PFSK-1 (cell line): ENCODE results near the gene TXN.

Experiments
- FOXP2 ChIP-seq: optimal IDR thresholded peaks from 2 replicates; pipeline ENCODE3; 2011; ENCODE audit warnings: borderline replicate concordance, control low read depth, inconsistent platforms; ENCODE audit not compliant: insufficient read depth; ENCODE audit errors: extremely low read length, extremely low read depth
- POLR2AphosphoS5 ChIP-seq: IDR thresholded peaks from 2 replicates; pipeline ENCODE4 v1.6.1; 2012; ENCODE audit warnings: low read depth, mild to moderate bottlenecking, control low read depth, low read length, moderate library complexity
- TF ChIP-seq, protein P1 (sequence below), 2 experiments: IDR thresholded peaks; 2 replicates each; pipeline versions ENCODE4 v1.6.1 to v1.8.0; 2011 to 2012; ENCODE audit warnings: low read depth in 2 of 2, low read length in 2 of 2, control low read depth in 1 of 2, inconsistent platforms in 1 of 2, mild to moderate bottlenecking in 1 of 2, moderate library complexity in 1 of 2; ENCODE audit not compliant: insufficient read depth in 1 of 2

DNA sequence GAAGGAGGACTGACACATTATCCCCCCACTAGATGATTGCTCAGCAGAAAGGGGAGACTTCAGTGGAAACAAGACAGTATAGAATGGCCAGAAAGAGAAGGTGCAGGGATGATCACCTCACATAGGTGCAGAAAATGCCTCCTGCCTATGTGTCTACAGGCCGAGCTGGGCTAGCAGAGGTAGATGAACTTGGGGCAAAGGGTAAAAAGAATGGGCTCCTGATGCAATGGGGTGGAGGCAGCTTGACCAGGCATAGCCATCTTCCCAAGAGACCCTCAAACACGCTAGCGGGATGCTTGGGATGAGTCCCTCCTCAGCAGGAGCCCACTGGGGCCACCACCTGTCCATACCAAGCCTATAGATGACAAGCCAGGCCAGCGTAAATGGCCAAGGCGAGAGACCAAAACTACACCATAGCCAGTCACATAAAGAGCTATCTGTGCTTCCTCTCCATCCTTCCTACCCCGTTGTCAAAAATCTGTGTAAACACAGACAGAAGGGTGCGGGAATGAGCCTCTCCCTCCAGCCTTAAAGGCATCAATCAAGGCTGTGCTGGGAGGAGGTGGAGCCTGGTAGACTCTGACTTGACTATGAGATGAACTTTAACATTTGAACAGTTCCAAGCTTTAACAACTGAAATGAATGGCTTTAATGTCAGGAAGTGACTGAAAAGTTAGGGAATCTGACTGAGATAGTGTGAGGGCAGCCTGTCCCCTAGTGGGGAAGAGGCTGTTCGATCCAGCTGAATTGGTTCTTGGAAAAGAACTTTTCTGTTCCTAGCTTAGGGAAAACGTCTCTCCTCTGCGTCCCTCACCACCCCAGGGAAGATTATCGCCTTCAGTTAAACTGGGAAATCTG, 58.7 kb downstream of the TXN start:
- TF ChIP-seq FOXP2 (no peak), POLR2AphosphoS5 (no peak)
- TF ChIP-seq, protein P1, sequence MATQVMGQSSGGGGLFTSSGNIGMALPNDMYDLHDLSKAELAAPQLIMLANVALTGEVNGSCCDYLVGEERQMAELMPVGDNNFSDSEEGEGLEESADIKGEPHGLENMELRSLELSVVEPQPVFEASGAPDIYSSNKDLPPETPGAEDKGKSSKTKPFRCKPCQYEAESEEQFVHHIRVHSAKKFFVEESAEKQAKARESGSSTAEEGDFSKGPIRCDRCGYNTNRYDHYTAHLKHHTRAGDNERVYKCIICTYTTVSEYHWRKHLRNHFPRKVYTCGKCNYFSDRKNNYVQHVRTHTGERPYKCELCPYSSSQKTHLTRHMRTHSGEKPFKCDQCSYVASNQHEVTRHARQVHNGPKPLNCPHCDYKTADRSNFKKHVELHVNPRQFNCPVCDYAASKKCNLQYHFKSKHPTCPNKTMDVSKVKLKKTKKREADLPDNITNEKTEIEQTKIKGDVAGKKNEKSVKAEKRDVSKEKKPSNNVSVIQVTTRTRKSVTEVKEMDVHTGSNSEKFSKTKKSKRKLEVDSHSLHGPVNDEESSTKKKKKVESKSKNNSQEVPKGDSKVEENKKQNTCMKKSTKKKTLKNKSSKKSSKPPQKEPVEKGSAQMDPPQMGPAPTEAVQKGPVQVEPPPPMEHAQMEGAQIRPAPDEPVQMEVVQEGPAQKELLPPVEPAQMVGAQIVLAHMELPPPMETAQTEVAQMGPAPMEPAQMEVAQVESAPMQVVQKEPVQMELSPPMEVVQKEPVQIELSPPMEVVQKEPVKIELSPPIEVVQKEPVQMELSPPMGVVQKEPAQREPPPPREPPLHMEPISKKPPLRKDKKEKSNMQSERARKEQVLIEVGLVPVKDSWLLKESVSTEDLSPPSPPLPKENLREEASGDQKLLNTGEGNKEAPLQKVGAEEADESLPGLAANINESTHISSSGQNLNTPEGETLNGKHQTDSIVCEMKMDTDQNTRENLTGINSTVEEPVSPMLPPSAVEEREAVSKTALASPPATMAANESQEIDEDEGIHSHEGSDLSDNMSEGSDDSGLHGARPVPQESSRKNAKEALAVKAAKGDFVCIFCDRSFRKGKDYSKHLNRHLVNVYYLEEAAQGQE (IDR thresholded peaks at IDR 0.05; ENCODE audit: insufficient read depth in 1 of 2, low read depth in 2 of 2, low read length in 2 of 2), result no peak
